Measurements from ENCODE around the gene PAQR9.

PAQR9 gene

DNA sequence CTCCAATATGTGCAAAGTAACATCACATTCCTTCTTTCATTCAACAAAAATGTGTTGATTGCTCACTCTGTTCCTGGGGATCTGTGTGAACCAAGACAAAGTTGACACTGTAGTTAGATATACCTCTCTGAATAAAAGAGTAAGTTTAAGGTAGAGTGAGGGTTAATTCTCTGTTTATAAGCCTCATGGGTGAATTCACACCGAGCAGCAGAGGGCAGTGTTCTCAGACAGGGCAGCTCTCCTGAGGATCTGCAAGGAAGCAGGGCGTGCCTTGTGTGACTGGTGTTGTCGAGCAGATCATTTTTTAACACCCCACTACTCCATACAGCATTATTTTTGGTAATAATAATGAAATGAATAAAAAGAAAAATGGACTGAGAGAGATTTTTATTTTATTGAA, 34.4 kb downstream of the PAQR9 start:
- Histone ChIP-seq H3K4me1 (no peaks in the 10 kb centered on the region), H3K9ac (no peak overlapping the region), H3K9me3 (no peaks in the 10 kb centered on the region), H3K4me2 (no peak overlapping the region), H4K20me1 (no peaks in the 10 kb centered on the region), H3K27ac (no peak overlapping the region), H3K4me3 (no peak overlapping the region), H3K36me3 (no peaks in the 10 kb centered on the region), H3K27me3 (no peaks in the 10 kb centered on the region)
- TF ChIP-seq Cebpa-rat (IDR thresholded peaks at IDR 0.05): no peak

DNA sequence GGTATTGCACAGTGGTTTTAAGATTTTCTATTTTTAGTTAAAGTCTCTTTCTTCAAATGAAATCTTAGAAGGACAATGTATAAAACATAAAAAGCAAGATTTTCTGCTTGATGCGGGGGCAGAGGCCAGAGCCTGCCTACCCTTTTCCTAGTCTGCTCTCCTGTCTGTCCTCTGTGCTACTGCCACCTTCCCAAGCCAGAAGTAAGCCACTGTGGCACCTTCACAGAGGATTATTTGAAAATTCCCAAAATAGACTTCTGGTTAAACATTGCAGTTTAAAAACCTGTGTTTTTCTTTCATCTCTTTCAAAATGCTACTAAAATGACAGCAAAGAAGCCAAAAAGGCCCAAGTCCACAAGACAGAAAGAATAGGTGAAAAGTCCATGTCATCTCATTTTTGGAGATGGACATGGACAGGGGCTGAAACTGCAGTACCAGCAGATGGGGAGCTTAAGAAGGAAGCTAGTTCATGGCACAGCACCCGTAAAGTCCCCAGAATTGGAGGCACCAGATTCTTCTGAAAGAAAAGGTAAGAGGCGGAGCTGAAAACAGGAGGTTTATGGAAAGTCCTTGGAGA, 37.0 kb downstream of the PAQR9 start:
- no peak for TF ChIP-seq Cebpa-rat (IDR thresholded peaks at IDR 0.05)
- Histone ChIP-seq H3K4me1 (no peaks in the 10 kb centered on the region), H3K4me3 (no peak overlapping the region), H3K27ac (no peak overlapping the region), H3K9ac (no peak overlapping the region), H3K27me3 (no peaks in the 10 kb centered on the region), H3K36me3 (no peaks in the 10 kb centered on the region), H3K9me3 (no peaks in the 10 kb centered on the region), H4K20me1 (no peaks in the 10 kb centered on the region), H3K4me2 (no peak overlapping the region)

DNA sequence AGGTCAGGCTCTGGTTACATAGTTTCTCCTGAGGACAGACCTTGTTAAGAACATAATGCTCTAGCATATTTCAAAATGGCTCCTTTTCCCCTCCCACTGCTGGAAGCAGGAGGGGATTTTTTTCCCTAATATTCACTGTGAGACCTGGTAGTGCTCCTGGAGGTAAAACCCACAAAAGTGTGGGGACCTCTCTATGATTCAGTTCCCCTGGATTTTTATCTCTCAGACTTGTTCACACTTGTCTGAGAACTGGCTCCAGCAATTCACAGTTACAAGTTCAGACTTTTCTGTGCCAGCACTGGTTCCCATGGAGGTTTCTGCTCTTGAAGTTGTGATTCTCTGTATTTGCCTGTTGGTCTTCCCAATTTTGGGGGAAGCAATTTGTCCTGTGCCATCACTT, 38.3 kb downstream of the PAQR9 start:
- H3K4me1 ChIP-seq: no peaks in the 10 kb centered on the region
- no peak for TF ChIP-seq Cebpa-rat (IDR thresholded peaks at IDR 0.05)
- no peaks in the 10 kb centered on the region for H3K36me3 ChIP-seq
- H3K27me3 ChIP-seq: no peaks in the 10 kb centered on the region
- H3K4me3 ChIP-seq: no peak overlapping the region
- H3K9ac ChIP-seq: no peak overlapping the region
- H4K20me1 ChIP-seq: no peaks in the 10 kb centered on the region
- no peak overlapping the region for H3K4me2 ChIP-seq
- H3K27ac ChIP-seq: no peak overlapping the region
- H3K9me3 ChIP-seq: no peaks in the 10 kb centered on the region

DNA sequence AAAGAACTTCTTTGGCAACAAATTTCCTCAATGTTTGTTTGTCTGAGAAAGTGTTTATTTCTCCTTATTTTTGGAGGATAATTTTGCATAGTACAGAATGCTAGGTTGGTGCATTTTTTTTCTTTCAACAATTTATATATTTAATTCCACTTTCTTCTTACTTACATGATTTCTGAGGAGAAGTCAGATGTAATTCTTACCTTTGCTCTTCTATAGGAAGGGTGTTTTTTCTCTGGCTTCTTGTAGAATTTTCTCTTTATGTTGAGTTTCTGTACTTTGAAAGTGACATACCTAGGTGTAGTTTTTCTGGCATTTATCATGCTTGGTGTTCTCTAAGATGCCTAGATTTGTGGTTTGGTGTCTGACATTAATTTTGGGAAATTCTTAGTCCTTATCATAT, 39.8 kb downstream of the PAQR9 start:
- Histone ChIP-seq H3K4me2 (no peak overlapping the region), H3K9ac (no peak overlapping the region), H3K36me3 (no peaks in the 10 kb centered on the region), H3K4me3 (no peak overlapping the region), H4K20me1 (no peaks in the 10 kb centered on the region), H3K27ac (no peak overlapping the region), H3K9me3 (no peaks in the 10 kb centered on the region), H3K4me1 (no peaks in the 10 kb centered on the region), H3K27me3 (no peaks in the 10 kb centered on the region)
- TF ChIP-seq Cebpa-rat (IDR thresholded peaks at IDR 0.05): no peak

DNA sequence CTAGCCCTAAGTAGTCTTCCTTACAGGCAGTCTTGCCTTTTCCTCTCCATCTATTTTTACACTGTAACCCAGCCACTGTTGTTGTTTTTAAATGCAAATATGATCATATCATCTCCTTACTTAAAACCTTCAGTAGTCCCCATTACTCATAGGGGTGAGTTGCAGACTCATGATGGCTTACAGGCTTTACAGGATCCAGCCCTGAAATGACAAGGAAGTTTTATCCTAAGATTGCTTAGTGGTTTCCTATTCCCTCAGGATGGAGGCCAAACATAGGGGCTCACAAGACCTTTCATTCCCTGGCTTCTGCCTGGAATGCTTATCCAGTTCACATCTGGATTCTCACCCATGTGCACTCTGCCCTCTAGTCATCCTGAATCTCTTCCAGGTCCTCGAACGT, 46.9 kb downstream of the PAQR9 start:
- H3K9ac ChIP-seq: no peak overlapping the region
- no peaks in the 10 kb centered on the region for H3K9me3 ChIP-seq
- H4K20me1 ChIP-seq: no peaks in the 10 kb centered on the region
- H3K4me3 ChIP-seq: no peak overlapping the region
- no peak overlapping the region for H3K27ac ChIP-seq
- no peak for TF ChIP-seq Cebpa-rat (IDR thresholded peaks at IDR 0.05)
- H3K27me3 ChIP-seq: no peaks in the 10 kb centered on the region
- H3K36me3 ChIP-seq: no peaks in the 10 kb centered on the region
- no peak overlapping the region for H3K4me2 ChIP-seq
- H3K4me1 ChIP-seq: no peaks in the 10 kb centered on the region

DNA sequence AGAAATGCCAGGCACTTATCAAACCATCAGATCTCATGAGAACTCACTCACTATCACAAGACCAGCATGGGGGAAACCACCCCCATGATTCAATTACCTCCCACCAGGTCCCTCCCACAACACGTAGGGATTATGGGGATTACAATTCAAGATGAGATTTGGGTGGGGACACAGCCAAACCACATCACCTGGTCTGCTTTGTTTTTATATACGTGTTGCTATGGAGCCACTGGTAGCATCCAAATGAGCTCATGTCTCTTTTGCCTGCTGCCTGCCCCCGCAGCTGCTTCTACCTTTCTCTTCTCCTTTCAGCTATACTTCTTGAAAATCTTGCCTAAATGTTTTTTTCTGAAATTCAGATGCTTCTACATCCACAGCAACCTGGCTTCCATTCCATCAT, 47.8 kb downstream of the PAQR9 start:
- no peak for TF ChIP-seq Cebpa-rat (IDR thresholded peaks at IDR 0.05)
- H3K9ac ChIP-seq: no peak overlapping the region
- H3K27me3 ChIP-seq: no peaks in the 10 kb centered on the region
- H3K36me3 ChIP-seq: no peaks in the 10 kb centered on the region
- no peak overlapping the region for H3K4me2 ChIP-seq
- no peaks in the 10 kb centered on the region for H3K4me1 ChIP-seq
- H3K4me3 ChIP-seq: no peak overlapping the region
- H4K20me1 ChIP-seq: no peaks in the 10 kb centered on the region
- H3K27ac ChIP-seq: no peak overlapping the region
- no peaks in the 10 kb centered on the region for H3K9me3 ChIP-seq

DNA sequence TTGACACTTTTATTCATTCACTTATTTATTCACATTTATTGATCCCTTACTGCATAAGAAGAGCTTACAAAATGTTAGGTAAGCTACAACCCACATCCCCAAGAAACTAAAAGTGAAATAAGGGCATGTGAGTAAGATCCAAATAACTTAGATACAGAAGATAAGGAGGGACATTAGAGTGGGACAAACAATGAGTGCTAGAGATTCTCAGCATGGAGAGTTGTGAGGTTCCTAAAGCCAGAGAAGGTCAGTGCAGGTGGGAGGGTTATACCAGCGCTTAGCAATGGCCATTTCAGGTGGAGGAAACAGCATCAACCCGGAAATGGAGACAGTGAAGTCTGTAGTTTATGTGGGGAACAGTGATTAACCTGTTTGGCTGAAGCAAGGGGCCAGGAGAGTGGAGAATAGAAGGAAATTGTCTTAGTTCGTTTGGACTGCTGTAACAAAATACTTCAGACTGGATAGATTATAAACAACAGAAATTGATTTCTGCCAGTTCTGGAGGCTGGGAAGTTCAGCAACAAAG, 49.1 kb downstream of the PAQR9 start:
- H3K9me3 ChIP-seq: no peaks in the 10 kb centered on the region
- H3K9ac ChIP-seq: no peak overlapping the region
- no peak overlapping the region for H3K4me3 ChIP-seq
- H3K27ac ChIP-seq: no peak overlapping the region
- H4K20me1 ChIP-seq: no peaks in the 10 kb centered on the region
- H3K36me3 ChIP-seq: no peaks in the 10 kb centered on the region
- no peaks in the 10 kb centered on the region for H3K4me1 ChIP-seq
- no peak overlapping the region for H3K4me2 ChIP-seq
- no peak for TF ChIP-seq Cebpa-rat (IDR thresholded peaks at IDR 0.05)
- H3K27me3 ChIP-seq: no peaks in the 10 kb centered on the region

DNA sequence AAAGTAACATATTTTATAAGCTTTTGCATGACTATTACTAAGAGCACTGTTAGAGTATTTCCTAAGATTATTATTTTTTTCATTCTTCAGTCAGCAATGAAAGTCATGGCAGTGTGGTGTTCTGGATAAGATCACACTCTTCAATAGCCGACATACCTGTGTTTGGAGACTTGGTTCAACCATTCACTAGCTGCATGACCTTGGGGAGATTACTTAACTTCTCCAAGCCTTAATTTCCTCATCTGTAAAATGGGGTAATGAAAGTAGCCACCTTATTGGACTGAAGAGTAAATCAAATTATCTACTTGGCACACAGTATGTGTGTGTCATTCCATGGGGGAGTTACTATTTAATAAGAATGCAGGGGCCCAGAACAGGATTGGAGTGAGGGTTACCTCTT, 50.0 kb downstream of the PAQR9 start:
- no peaks in the 10 kb centered on the region for H3K36me3 ChIP-seq
- H3K4me2 ChIP-seq: no peak overlapping the region
- TF ChIP-seq Cebpa-rat (IDR thresholded peaks at IDR 0.05): no peak
- no peak overlapping the region for H3K4me3 ChIP-seq
- H3K27me3 ChIP-seq: no peaks in the 10 kb centered on the region
- no peaks in the 10 kb centered on the region for H3K9me3 ChIP-seq
- no peak overlapping the region for H3K9ac ChIP-seq
- no peaks in the 10 kb centered on the region for H3K4me1 ChIP-seq
- no peaks in the 10 kb centered on the region for H4K20me1 ChIP-seq
- no peak overlapping the region for H3K27ac ChIP-seq

DNA sequence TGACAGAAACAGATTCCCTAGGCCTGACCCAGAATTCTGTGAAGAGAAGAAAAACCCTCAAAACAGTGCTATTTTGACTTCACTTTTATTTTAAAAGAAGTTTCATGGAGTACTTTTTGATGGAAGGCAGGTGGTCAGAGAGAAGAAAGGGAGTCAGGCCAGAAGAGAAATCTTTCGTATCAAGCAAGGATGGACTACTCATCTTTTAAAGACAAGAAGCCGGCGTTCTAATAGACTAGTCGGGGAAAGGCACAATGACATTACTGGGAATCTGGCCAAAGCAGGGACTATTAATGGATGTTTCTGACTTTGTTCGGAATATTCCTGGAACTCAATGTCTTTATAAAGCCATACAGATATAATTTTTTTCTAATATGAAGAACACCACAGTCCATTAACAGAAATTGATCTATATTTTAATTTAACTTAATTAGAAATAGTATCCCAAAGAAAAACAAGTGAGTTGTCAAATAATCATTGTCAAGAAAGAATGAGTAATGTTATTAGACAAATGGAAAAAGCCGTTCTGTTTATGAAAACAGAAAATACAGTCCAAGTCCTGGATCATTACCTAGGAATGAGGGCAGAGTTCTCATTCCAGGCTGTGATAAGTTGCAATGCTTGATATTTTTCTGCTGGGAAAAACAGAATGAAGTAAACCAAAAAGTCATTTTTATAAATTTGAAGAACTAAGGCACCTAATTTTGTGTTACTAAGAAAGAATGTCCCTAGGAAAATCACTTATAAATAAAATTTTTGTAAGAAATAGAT, 50.9 kb downstream of the PAQR9 start:
- Histone ChIP-seq H3K9ac (no peak overlapping the region), H3K4me1 (no peaks in the 10 kb centered on the region), H3K9me3 (no peaks in the 10 kb centered on the region), H3K4me2 (no peak overlapping the region), H3K27ac (no peak overlapping the region), H3K36me3 (no peaks in the 10 kb centered on the region), H4K20me1 (no peaks in the 10 kb centered on the region), H3K27me3 (no peaks in the 10 kb centered on the region), H3K4me3 (no peak overlapping the region)
- TF ChIP-seq Cebpa-rat (IDR thresholded peaks at IDR 0.05): no peak

All from BLaER1 (cell line).